HG03064 (cell line): ENCODE measurements around the gene XBP1.
"Not testable (repeated sequence)": the region's sequence is repeated elsewhere in the genome, so short reads cannot be mapped to it uniquely, and the experiment has no call there.

ENCODE experiments used
- ATAC-seq: cut with Tn5 transposase; IDR thresholded peaks from one replicate; pipeline ENCODE4 v1.9.1; 2021; ENCODE audit warnings: low read depth; ENCODE audit not compliant: unreplicated experiment

The XBP1 gene

GRCh38 chr22:28800308-28801041 lies at the start of gene XBP1:
TSS of gene XBP1 (minus strand) at chr22:28800569.
- peak; percentile 72 for ATAC-seq

GRCh38 chr22:28846994-28847393 lies 46.6 kb upstream of the XBP1 start:
- no peak for ATAC-seq

DNA sequence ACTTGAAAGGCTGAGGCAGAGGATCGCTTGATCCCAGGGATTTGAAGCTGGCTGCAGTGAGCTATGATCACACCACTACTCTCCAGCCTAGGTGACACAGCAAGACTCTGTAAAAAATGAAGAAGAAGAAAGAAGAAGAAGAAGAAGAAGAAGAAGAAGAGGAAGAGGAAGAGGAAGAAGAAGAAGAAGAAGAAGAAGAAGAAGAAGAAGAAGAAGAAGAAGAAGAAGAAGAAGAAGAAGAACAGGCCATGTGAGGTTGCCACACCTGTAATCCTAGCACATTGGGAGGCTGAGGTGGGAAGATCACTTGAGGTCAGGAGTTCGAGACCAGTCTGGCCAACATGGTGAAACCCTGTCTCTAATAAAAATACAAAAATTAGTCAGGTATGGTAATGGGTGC lies 43.9 kb upstream of the XBP1 start:
- not testable (repeated sequence) for ATAC-seq

DNA sequence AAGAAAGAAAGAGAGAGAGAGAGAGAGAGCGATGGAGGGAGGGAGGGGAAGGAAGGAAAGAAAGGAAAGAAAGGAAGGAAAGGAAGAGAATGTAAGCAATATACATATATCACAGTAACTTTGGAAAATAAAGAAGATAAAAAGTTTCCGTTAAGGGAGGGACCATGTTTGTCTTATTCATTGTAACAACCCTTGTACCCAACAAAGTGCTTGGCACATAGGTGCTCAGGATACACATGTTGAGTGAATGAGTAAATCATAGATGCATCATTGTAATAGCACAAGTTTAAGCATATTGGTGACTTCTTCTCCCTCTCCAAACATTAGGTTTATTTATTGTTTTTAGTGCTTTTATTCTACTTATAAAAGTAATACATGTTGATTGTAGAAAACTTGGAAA lies 43.3 kb upstream of the XBP1 start:
- ATAC-seq, result no peak

GRCh38 chr22:28841111-28841510 lies 40.7 kb upstream of the XBP1 start:
- no peak for ATAC-seq

GRCh38 chr22:28838971-28839370 lies 38.6 kb upstream of the XBP1 start:
- ATAC-seq, result no peak

DNA sequence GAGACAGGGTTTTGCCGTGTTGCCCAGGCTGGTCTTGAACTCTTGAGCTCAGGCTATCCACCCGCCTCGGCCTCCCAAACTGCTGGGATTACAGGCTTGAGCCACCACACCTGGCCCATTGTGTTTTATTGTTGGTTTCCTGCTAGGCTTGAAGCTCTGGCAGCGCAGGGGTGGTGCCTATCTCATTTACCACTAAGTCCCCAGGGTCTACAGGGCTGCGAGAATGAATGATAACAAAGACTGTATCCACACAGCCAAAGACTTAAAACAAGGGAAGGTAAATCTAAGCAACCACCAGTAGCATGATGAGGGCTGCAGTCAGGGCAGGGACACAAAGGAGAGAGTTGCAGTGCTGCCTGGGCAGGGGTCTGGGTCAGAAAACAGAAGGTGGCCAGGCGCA lies 37.3 kb upstream of the XBP1 start:
- no peak for ATAC-seq

- no peak for ATAC-seq
Observed at GRCh38 chr22:28835630-28836189, 35.3 kb upstream of the XBP1 start.

- no peak for ATAC-seq
Observed at GRCh38 chr22:28833276-28833923, 33.0 kb upstream of the XBP1 start.

- ATAC-seq, result no peak
Observed at GRCh38 chr22:28832731-28833130, 32.4 kb upstream of the XBP1 start.

DNA sequence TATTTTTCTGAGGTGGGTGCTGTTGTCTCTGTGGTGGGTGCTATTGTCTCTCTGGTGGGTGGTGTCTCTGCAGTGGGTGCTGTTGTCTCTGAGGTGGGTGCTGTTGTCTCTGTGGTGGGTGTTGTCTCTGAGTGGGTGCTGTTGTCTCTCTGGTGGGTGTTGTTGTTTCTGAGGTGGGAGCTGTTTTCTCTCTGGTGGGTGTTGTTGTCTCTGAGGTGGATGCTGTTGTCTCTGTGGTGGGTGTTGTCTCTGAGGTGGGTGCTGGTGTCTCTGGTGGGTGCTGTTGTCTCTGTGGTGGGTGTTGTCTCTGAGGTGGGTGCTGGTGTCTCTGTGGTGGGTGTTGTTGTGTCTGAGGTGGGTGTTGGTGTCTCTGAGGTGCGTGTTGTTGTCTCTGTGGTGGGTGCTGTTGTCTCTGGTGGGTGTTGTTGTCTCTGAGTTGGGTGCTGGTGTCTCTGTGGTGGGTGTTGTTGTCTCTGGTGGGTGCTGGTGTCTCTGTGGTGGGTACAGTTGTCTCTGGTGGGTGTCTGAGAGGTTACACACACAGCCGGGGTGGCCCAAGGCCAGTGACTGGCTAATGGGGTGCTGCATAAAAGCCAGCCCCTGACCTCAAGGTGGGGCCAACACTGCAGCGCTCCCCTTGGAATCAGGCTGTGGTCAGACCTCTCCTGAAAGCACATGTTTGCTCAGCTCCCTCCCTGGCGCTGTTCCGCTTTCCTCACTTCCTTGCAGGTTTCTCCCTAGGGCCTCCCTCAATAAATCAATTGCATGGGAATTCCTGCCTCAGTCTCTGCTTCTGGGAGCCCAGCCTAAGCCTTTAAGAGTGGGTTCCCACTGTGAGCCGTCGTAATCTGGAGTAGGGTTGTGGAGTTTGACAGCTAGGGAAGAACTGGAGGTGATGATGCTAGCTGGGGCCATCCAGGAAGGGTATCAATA lies 31.0 kb upstream of the XBP1 start:
- ATAC-seq, result no peak

GRCh38 chr22:28830441-28830840 lies 30.1 kb upstream of the XBP1 start:
- ATAC-seq, result no peak

DNA sequence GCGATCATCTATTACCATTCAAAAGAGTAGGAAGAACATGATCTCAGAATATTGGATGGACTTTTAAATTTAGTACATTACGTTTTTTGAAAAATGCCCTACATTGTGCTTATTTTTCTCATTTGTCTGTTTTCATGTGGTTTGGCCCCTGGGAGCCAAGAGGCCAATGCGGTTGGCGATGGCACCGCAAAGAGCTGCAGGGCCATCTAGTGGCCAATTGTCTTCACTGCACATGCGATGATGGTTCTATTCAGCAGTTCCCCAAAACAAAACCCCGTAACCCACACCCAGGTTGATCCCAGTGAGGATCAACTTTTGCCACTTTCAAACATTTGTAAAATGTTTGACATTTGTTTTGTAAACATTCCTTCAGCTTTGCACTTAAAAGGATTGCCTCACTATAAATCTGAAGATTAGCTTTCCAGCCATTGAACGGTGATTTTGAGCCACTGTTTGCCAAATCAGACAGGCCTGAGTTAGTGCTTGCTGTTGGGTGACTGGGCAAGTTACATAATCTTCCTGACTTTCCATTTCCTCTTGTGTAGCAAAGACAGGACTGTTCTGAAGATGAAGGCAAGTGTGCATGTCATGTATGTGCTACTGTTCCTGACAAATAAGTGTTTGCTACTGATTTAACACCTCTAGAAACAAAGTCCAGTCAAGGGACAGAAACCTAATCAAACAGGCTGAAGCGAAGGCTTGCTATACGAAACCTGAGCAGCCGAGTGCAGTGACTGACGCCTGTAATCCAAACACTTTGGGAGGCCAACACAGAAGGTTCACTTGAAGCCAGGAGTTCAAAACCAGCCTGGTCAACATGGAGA lies 29.2 kb upstream of the XBP1 start:
- ATAC-seq, result no peak

DNA sequence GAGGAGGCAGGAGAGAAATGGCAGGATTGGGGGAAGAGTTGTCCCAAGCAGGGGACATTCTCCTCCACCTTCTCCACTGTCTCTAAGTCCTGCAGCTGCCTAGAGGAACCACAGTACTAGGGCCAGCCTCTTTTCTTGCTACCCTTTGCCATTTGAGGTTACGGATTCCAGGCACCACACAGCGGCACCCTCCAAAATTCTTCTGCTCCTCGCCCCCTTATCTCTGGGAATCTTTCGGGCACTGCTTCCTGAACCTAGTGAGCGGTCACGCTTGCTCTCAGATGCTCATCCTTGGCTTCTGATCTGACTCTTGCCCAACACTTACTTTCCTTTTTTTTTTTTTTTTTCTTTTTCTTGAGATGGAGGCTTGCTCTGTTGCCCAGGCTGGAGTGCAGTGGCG lies 26.6 kb upstream of the XBP1 start:
- ATAC-seq, result no peak

DNA sequence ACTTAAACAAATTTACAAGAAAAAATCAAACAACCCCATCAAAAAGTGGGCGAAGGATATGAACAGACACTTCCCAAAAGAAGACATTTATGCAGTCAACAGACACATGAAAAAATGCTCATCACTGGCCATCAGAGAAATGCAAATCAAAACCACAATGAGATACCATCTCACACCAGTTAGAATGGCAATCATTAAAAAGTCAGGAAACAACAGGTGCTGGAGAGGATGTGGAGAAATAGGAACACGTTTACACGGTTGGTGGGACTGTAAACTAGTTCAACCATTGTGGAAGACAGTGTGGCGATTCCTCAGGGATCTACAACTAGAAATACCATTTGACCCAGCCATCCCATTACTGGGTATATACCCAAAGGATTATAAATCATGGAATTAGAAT lies 26.1 kb upstream of the XBP1 start:
- not testable (repeated sequence) for ATAC-seq

DNA sequence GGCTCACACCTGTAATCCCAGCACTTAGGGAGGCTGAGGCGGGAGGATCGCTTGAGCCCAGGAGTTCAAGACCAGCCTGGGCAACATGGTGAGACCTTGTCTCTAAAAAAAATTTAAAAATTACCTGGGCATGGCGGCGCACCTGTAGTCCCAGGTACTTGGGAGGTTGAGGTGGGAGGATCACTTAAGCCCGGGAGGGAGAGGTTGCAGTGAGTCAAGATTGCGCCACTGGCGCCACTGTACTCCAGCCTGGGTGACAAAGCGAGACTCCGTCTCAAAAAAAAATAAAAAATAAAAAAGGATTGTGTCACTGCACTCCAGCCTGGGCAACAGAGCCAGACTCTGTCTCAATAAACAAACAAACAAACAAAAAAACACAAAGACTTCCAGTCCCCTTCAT lies 24.1 kb upstream of the XBP1 start:
- not testable (repeated sequence) for ATAC-seq

GRCh38 chr22:28822930-28823551 lies 22.7 kb upstream of the XBP1 start:
- no peak for ATAC-seq

- ATAC-seq, result no peak
Observed at GRCh38 chr22:28821452-28821851, 21.1 kb upstream of the XBP1 start.

DNA sequence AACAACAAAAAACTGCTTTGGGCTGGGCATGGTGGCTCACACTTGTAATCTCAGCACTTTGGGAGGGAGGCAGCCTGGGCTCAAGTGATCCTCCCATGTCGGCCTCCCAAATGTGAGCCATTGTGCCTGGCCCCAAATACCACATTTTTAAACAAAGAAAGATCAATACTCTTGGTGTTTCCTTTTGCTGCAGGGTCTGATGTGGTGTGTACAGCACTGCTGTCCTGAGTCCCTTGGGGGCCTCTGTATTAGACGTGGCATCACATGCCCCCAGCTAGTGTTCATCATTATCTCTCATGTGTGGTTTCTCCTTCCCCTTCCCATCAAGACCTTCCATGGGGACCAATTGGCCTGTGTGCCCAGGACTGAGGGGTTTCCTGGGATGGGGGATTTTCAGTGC lies 20.5 kb upstream of the XBP1 start:
- no peak for ATAC-seq
